Activated T-helper 2 cell treated with anti-CD3 and anti-CD28 coated beads, Interferon-gamma antibody, Interleukin-2, Interleukin-4, amounts not matched to agents 10 μg/mL and 5 μg/mL and 100 μg/mL, durations not matched to agents 14 hours and 24 hours and 36 hours (primary cell): ENCODE data around the gene TIAM1. TPM values are rescaled to one million over a fixed set of nuclear protein-coding genes. Genes with fewer than 3 reads are reported as not detected.

Source experiments
- DNase-seq: peaks from one replicate; pipeline ENCODE4 v3.0.0; 2021; ENCODE audit warnings: low spot score
- H3K27ac Mint-ChIP-seq: one replicate; pipeline ENCODE4 v1.8.0; 2021; ENCODE audit warnings: mixed read lengths
- H3K27me3 Mint-ChIP-seq: one replicate; pipeline ENCODE4 v1.8.0; 2021; ENCODE audit warnings: low read depth, mixed read lengths
- H3K36me3 Mint-ChIP-seq: one replicate; pipeline ENCODE4 v1.8.0; 2021; ENCODE audit warnings: low read depth, mixed read lengths
- H3K4me1 Mint-ChIP-seq: one replicate; pipeline ENCODE4 v1.8.0; 2021; ENCODE audit warnings: low read depth, mixed read lengths
- H3K4me3 Mint-ChIP-seq: one replicate; pipeline ENCODE4 v1.8.0; 2021; ENCODE audit warnings: low read depth, mild to moderate bottlenecking, moderate library complexity, mixed read lengths
- H3K9me3 Mint-ChIP-seq: one replicate; pipeline ENCODE4 v1.8.0; 2021; ENCODE audit warnings: mixed read lengths
- intact Hi-C: fragments of 100-400 bp; cut with micrococcal nuclease; formaldehyde crosslinking; loops from one replicate; pipeline ENCODE4 v1.15.1; 2023
- total RNA-seq: library from RNA; stranded (reverse); gene quantifications from 2 replicates; pipeline ENCODE4 v1.2.3, GENCODE V29; 2022

TIAM1 gene
- total RNA-seq, 1 donor from 2014 or later: 110 TPM

GRCh38 chr21:31337996-31338907, 5.8 kb downstream of the TIAM1 start:
- DNase-seq: no peak
- Mint-ChIP-seq H3K27ac (no peak overlapping the region), H3K9me3 (no peaks in the 10 kb centered on the region), H3K4me3 (no peak overlapping the region), H3K36me3 (peaks cover 6% of the 10 kb centered on the region), H3K27me3 (peaks cover 10% of the 10 kb centered on the region), H3K4me1 (peaks cover 41% of the 10 kb centered on the region)
- intact Hi-C loops: no loop called here

GRCh38 chr21:31337086-31337485, 7.0 kb downstream of the TIAM1 start:
- Mint-ChIP-seq H3K4me1 (peaks cover 37% of the 10 kb centered on the region), H3K27me3 (no peaks in the 10 kb centered on the region), H3K36me3 (peaks cover 8% of the 10 kb centered on the region), H3K9me3 (no peaks in the 10 kb centered on the region), H3K4me3 (no peak overlapping the region), H3K27ac (no peak overlapping the region)
- intact Hi-C loops: no loop called here
- no peak for DNase-seq

- Mint-ChIP-seq H3K36me3 (peaks cover 8% of the 10 kb centered on the region), H3K4me3 (no peak overlapping the region), H3K4me1 (peaks cover 37% of the 10 kb centered on the region), H3K9me3 (no peaks in the 10 kb centered on the region), H3K27ac (no peak overlapping the region), H3K27me3 (no peaks in the 10 kb centered on the region)
- no peak for DNase-seq
- intact Hi-C loops: no loop called here
Observed at GRCh38 chr21:31336739-31337040, 7.4 kb downstream of the TIAM1 start.

- Mint-ChIP-seq H3K27me3 (no peaks in the 10 kb centered on the region), H3K4me3 (no peak overlapping the region), H3K36me3 (peaks cover 8% of the 10 kb centered on the region), H3K4me1 (peaks cover 35% of the 10 kb centered on the region), H3K27ac (no peak overlapping the region), H3K9me3 (no peaks in the 10 kb centered on the region)
- no peak for DNase-seq
- intact Hi-C loops: no loop called here
Observed at GRCh38 chr21:31335957-31336738, 7.9 kb downstream of the TIAM1 start.

GRCh38 chr21:31334648-31335121, 9.4 kb downstream of the TIAM1 start:
- Mint-ChIP-seq H3K9me3 (peaks cover 3% of the 10 kb centered on the region), H3K4me1 (peaks cover 22% of the 10 kb centered on the region), H3K36me3 (peaks cover 10% of the 10 kb centered on the region), H3K27me3 (no peaks in the 10 kb centered on the region), H3K27ac (no peak overlapping the region), H3K4me3 (no peak overlapping the region)
- intact Hi-C loops: no loop called here
- DNase-seq: no peak

GRCh38 chr21:31332525-31332924, 11.5 kb downstream of the TIAM1 start:
- Mint-ChIP-seq H3K9me3 (peaks cover 3% of the 10 kb centered on the region), H3K27ac (peak overlapping the region; percentile 50), H3K4me3 (no peak overlapping the region), H3K4me1 (peaks cover 24% of the 10 kb centered on the region), H3K27me3 (no peaks in the 10 kb centered on the region), H3K36me3 (peaks cover 10% of the 10 kb centered on the region)
- intact Hi-C loops: no loop called here
- DNase-seq: no peak

- H3K36me3 Mint-ChIP-seq: peaks cover 8% of the 10 kb centered on the region
- H3K9me3 Mint-ChIP-seq: peaks cover 3% of the 10 kb centered on the region
- H3K4me3 Mint-ChIP-seq: no peak overlapping the region
- peaks cover 25% of the 10 kb centered on the region for H3K4me1 Mint-ChIP-seq
- intact Hi-C loops: no loop called here
- DNase-seq: no peak
- H3K27me3 Mint-ChIP-seq: no peaks in the 10 kb centered on the region
- H3K27ac Mint-ChIP-seq: no peak overlapping the region
Observed at GRCh38 chr21:31331231-31331630, 12.8 kb downstream of the TIAM1 start.

- H3K36me3 Mint-ChIP-seq: peaks cover 8% of the 10 kb centered on the region
- no peak overlapping the region for H3K27ac Mint-ChIP-seq
- H3K4me3 Mint-ChIP-seq: no peak overlapping the region
- H3K9me3 Mint-ChIP-seq: peaks cover 3% of the 10 kb centered on the region
- peaks cover 29% of the 10 kb centered on the region for H3K4me1 Mint-ChIP-seq
- no peaks in the 10 kb centered on the region for H3K27me3 Mint-ChIP-seq
- no peak for DNase-seq
- intact Hi-C loops: no loop called here
Observed at GRCh38 chr21:31330144-31330483, 13.9 kb downstream of the TIAM1 start.

- no peak for DNase-seq
- Mint-ChIP-seq H3K27me3 (no peaks in the 10 kb centered on the region), H3K27ac (no peak overlapping the region), H3K4me3 (no peak overlapping the region), H3K4me1 (peaks cover 29% of the 10 kb centered on the region), H3K9me3 (peaks cover 3% of the 10 kb centered on the region), H3K36me3 (peaks cover 8% of the 10 kb centered on the region)
- intact Hi-C loops: no loop called here
Observed at GRCh38 chr21:31329456-31330143, 14.5 kb downstream of the TIAM1 start.

GRCh38 chr21:31326522-31327242, 17.4 kb downstream of the TIAM1 start:
- peak overlapping the region; percentile 67 for H3K27ac Mint-ChIP-seq
- no peaks in the 10 kb centered on the region for H3K27me3 Mint-ChIP-seq
- intact Hi-C loops: loop anchor here (1.0 to 2.0 kb wide), 4 partner anchors 15 to 100 kb away; no protein-coding TSS in a partner anchor
- peak; percentile 16 for DNase-seq
- H3K36me3 Mint-ChIP-seq: peaks cover 2% of the 10 kb centered on the region
- H3K9me3 Mint-ChIP-seq: peaks cover 3% of the 10 kb centered on the region
- peaks cover 19% of the 10 kb centered on the region for H3K4me1 Mint-ChIP-seq
- H3K4me3 Mint-ChIP-seq: peak overlapping the region; percentile 24

GRCh38 chr21:31318971-31319370, 25.1 kb downstream of the TIAM1 start:
- peaks cover 6% of the 10 kb centered on the region for H3K4me1 Mint-ChIP-seq
- H3K36me3 Mint-ChIP-seq: no peaks in the 10 kb centered on the region
- intact Hi-C loops: no loop called here
- no peak overlapping the region for H3K27ac Mint-ChIP-seq
- no peaks in the 10 kb centered on the region for H3K9me3 Mint-ChIP-seq
- no peak overlapping the region for H3K4me3 Mint-ChIP-seq
- no peak for DNase-seq
- H3K27me3 Mint-ChIP-seq: no peaks in the 10 kb centered on the region

- DNase-seq: no peak
- no peaks in the 10 kb centered on the region for H3K27me3 Mint-ChIP-seq
- H3K4me1 Mint-ChIP-seq: peaks cover 6% of the 10 kb centered on the region
- H3K9me3 Mint-ChIP-seq: no peaks in the 10 kb centered on the region
- H3K27ac Mint-ChIP-seq: no peak overlapping the region
- H3K36me3 Mint-ChIP-seq: no peaks in the 10 kb centered on the region
- intact Hi-C loops: no loop called here
- H3K4me3 Mint-ChIP-seq: no peak overlapping the region
Observed at GRCh38 chr21:31317688-31318087, 26.4 kb downstream of the TIAM1 start.
